GM18505 (cell line): ENCODE data around the gene AURKA.

Source experiments
- ATAC-seq: cut with Tn5 transposase; IDR thresholded peaks from one replicate; pipeline ENCODE4 v1.9.1; 2021; ENCODE audit not compliant: unreplicated experiment
- POLR2A ChIP-seq: IDR thresholded peaks from 4 replicates; pipeline ENCODE4 v1.6.1; 2011; ENCODE audit warnings: borderline replicate concordance; ENCODE audit not compliant: insufficient read depth, insufficient read length; ENCODE audit errors: extremely low read depth

The AURKA gene

DNA sequence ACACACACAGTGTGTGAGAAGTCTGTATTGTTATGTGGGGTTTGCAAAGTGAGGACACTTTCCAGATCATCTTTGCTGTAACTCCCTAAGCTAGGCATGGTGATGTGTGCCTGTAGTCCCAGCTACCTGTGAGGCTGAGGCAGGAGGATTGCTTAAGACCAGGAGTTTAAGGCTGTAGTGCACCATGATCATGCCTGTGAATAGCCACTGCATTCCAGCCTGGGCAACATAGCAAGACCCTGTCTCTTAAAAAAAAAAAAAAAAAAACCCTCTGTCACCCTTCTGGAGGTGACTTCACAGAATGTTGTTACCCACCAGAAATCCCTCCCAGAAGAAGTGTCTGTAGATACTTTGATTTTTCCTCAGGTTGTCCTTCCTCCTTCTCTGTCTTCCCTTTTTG lies 34.9 kb upstream of the AURKA start:
- ATAC-seq, result no peak
- TF ChIP-seq POLR2A, result no peak

DNA sequence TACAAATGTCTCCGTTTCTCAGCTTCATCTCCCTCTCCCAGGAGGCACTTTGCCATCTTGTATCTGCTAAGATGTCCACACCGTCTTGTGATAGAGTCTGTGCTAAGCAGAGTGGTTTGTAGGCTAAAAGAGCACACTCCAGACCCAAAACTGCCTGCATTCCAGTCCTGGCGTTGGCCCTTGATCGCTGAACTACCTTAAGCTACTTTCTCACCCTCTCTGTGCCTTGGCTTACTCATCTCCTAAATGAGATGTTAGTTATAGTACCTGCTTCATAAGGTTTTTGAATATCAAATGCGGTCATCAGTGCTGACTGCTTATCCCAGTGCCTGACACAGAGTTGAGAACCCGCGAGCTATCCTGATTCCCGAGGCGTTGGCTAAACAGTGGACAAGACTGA lies 34.0 kb upstream of the AURKA start:
- TF ChIP-seq POLR2A, result no peak
- no peak for ATAC-seq

DNA sequence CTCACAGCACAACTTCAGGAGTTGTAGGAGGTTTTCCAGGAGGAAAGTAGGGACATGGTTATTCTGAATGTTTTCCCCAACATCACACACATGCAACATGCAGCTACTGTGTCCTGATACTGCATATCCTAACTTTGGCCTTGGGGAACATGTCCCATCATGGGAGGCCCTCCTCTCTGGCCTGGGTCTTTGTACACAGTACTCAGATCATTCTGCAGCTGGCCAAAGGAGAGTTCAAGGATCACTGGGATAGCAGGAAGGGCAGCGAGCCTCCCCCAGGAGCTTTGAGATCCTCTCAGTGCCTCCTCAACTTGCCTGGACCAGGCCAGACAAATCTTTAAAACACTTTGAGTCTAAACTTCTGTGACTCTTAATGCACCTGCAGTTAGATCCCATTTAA lies 32.9 kb upstream of the AURKA start:
- TF ChIP-seq POLR2A, result no peak
- no peak for ATAC-seq

DNA sequence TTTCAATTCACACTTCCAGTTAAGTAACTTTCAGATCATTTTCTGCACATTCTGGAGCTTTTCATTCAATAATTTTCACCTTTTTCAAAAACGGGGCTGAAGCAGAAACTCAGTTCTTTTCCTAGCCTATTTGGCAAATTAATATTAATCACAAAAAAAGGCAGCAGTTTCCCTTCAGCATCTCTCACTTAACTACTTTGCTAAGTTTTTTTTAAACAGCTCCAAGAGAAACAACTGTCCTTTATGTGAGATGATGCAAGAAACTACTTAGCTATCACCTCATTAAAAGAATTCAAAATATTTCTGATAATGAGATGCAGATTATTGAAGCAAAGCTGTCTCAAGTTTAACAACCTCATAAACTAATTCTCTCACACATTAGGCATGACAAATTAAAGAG lies 31.9 kb upstream of the AURKA start:
- TF ChIP-seq POLR2A, result no peak
- no peak for ATAC-seq

DNA sequence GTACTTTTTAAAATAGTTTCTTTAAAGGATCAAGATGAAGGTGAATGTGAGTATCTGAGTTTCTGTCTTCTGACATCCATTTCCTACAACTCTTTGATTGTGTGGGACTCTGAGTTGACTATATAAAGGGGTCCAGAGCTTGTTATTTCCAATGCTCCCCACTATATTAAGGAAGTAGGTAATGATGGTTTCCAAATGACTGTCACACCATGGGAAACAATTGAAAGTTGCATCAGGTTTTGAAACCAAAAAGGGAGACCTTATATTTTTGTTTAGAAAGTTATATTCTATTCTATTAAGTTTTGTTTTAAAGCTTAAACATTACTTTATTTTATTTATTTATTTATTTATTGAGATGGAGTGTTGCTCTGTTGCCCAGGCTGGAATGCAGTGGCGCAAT lies 31.2 kb upstream of the AURKA start:
- no peak for TF ChIP-seq POLR2A
- no peak for ATAC-seq

DNA sequence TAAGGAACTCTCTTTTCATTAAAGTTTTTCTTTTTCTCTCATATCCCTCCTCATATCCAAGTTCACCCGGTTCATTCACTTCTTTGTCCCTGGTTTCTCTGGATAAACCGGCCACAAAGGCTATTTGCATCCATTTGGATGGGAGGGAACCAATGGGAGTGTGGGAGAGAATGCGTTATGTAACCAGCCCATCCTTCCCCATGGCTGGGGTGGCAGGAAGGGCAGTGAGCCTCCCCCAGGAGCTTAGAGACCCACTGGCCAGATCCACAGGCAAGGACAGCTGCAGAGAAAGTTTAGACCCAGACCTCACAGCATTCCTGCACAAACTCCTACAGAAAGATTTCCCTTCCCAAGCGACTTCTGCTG lies 30.8 kb upstream of the AURKA start:
- no peak for TF ChIP-seq POLR2A
- ATAC-seq, result no peak

DNA sequence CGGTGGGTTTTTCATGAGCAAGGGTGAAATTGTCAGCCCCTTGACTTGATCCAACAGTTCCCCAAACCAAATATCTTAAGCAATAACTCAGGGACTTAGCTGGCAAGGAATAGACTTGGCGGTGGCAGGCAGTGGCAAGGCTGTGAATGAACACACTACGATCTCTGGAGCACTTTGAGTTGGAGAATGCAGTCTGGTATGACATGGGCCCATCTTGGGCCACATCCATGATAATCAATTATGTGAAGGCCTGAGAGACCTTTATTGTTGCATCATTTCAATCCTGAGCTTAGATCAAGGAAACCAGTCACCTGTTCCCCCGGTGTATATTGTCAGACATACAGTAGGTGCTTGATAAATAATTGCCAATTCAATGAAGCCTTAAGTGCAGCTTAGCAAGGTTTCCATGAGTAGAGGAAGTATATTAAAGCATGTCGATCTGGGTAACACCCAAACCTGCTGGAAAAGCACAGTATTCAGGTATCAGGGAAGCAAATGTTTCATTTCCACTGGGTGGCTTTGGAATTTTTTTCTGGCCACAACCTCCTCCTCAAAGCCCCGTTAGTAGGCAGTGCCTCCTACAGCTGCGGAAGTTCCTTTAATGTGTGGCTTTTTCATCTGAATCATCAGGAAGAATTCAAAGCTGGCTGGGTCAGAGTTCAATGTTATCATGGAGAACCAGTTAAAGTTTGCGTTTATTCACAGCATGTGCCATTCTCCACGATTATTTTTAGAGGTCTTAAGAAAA lies 30.2 kb upstream of the AURKA start:
- no peak for ATAC-seq
- TF ChIP-seq POLR2A, result no peak

DNA sequence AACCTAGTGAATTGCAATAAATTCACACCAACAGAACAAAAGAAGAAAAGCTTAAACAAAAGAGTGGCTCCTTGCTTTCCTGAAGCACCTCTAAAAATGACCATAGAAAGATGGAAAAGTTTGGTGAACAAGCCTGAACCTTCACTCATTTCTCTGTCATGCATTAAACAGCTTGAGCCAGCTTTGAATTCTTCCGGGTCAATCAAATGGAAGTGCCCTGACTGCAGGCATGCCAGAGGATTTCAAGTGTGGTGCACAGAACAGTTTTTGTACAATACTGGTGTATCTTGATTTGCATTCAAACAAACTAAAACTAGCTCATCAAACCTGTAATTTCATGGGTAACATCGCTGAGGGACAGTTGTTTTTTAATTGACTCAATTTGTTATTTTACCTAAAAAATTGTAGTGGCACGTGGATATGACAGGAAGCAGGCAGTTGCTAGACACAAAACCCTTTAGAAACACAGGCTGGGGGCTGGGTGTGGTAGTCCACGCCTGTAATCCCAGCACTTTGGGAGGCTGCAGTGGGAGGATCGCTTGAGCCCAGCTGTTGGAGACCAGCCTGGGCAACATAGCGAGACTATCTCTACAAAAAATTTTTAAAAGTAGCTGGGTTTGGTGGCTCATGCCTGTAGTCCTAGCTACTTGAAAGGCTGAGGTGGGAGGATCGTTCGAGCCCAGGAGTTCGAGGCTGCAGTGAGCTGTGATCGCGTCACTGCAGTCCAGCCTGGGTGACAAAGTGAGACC lies 29.1 kb upstream of the AURKA start:
- no peak for ATAC-seq
- TF ChIP-seq POLR2A, result no peak

DNA sequence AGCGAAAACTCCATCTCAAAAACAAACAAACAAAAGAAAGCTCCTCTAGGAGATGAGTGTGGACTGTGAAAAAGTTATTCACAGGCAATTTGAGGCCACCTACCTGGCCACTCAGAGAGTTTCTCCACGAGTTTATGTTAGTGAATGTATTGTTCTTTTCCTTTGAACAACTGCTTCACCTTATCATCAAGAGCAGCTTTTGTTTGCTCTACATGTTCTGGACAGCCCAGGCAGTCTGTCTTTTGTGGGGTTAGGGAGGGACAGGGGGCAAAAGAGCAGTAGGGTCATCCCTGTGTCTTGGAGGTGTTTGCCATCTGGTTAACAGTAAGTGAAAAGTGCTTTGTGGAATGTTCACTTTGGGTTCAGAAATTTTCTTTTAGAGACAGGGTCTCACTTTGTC lies 28.0 kb upstream of the AURKA start:
- ATAC-seq, result no peak
- no peak for TF ChIP-seq POLR2A

DNA sequence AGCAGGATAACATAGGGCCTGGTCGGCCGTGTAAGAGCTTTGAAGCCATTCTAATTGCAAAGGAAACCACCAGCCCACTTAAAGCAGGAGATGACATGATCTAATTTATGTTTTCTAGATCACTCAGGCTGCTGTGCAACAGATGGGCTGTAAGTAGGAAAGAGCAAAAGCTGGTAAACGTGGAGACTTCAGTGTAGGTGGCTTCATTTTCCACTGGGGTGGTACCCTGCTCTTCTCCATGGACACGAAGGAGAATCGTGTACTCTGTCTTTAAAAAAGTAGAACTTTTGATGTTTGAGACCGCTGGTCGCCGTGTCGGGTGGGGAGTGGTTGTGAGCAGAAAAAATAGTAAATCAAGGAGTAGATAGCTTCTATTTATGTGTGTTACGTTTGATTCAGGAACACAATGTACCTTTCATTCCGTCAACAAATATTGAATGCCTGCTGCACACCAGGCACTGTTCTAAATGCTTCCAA lies 26.4 kb upstream of the AURKA start:
- TF ChIP-seq POLR2A, result no peak
- no peak for ATAC-seq

DNA sequence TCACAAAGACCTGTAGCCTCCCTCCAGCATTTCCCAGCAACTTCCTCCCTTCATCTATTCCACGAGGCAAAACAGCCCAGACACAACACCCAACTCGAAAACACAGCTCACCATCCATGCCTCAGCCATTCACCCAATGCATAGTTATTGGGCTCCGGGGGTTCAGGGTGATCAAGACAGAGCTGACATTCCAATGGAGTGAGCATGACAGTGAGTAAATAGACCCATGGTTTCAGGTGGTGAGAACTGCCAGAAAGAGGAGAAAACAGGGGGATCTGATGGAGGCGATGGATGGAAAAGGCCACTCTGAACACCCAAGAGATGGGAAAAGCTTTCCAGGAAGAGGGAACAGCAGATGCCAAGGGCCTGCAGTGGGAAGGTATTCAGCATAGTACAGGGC lies 25.9 kb upstream of the AURKA start:
- no peak for TF ChIP-seq POLR2A

DNA sequence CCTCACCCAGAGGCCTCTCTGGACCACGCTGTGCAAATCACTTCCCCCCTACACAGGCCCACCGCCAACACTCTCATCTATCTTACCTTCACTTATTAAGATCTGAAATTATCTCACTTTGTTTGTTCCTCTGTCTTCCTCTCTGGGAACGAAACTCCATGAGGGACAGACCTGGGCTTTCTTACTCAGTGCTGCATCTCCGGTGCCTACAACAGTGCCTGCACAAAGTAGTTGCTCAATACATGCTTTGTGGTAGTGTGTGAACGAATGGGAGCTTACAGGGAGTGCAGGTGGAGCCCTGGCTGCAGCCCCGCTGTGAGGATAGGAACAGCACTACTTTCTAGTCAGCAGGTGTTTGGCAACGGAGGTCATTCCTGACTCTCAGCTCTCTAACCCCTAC lies 25.4 kb upstream of the AURKA start:
- ATAC-seq, result no peak
- TF ChIP-seq POLR2A, result no peak

More for the DNA sequence above, 25.9 kb upstream of the AURKA start:
- no peak for ATAC-seq

DNA sequence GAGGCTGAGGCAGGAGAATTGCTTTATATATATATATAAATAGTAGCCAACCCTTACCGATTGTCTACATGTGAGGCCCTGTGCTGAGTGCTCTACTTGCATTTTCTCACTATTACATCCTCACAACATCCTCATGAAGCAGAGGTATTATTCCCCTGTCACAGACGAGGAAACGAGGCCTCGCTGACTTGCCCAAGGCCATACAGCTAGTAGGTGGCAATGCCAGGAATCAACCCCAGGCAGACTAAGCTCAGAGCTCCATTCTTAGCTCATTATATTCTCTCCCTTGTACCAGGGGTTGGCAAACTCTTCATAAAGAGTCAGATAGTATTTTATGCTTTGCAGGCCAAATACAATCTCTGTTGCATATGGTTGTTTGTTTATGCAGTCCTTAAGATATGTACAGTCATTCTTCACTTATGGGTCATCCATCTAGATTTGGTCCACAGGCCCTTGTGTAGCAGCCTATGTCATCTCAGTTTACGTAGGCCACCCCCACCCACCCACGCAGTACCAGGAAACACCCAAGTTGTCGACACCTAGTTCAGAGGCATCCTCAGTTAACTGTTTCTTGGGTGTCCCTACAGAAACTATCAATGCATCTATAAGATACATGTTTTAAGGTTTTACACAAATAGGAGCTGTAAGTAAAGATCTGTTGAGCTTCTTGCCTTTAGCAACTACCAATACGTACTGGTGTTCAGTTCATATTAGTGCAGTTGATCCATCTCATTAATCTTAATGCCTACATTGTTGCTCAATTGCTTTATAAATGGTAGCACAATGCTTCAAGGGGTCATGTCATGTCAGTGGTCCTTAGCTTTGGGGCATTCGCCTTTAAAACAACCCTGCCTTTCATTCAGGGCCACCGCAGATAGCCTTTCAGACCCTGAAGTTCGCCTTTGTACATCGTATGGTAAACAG lies 23.1 kb upstream of the AURKA start:
- no peak for TF ChIP-seq POLR2A
- ATAC-seq, result no peak
